Keratinocyte (primary cell): ENCODE measurements around the gene DCK. TPM values are rescaled to one million over a fixed set of nuclear protein-coding genes. Genes with fewer than 3 reads are reported as not detected.
A peak's percentile ranks its signal among the peaks of the same experiment; 100 is the strongest.

ENCODE experiments used
- DNase-seq: peaks from one replicate; pipeline ENCODE4 v3.0.0-alpha.2; 2011; ENCODE audit warnings: low read depth, missing footprints, low spot score
- FAIRE-seq: peaks from 2 replicates; lab custom pipeline; 2011; peaks lifted over from hg19 to GRCh38; lab: Jason Lieb, UNC
- H2AFZ ChIP-seq: 2 replicates; pipeline ENCODE4 v1.6.0; 2012; ENCODE audit warnings: low read length, control low read depth, inconsistent platforms; ENCODE audit not compliant: control insufficient read depth
- H3K27ac ChIP-seq: 2 replicates; pipeline ENCODE4 v1.5.1; 2011; ENCODE audit warnings: low read length; ENCODE audit not compliant: control insufficient read depth, insufficient read depth
- H3K27me3 ChIP-seq: 3 replicates; pipeline ENCODE4 v1.6.0; 2011; ENCODE audit warnings: low read length; ENCODE audit not compliant: control insufficient read depth, insufficient read depth; ENCODE audit errors: extremely low read depth
- H3K36me3 ChIP-seq, 2 experiments: 2 replicates in 1 of 2; 3 replicates in 1 of 2; pipeline ENCODE4 v1.5.1; 2011; ENCODE audit warnings: low read length in 2 of 2, mild to moderate bottlenecking in 1 of 2; ENCODE audit not compliant: control insufficient read depth in 2 of 2, insufficient read depth in 2 of 2; ENCODE audit errors: extremely low read depth in 1 of 2
- H3K4me1 ChIP-seq: 3 replicates; pipeline ENCODE4 v1.5.1; 2011; ENCODE audit warnings: low read length; ENCODE audit not compliant: control insufficient read depth, insufficient read depth; ENCODE audit errors: extremely low read depth
- H3K4me2 ChIP-seq: 3 replicates; pipeline ENCODE4 v1.6.0; 2011; ENCODE audit warnings: low read depth, low read length; ENCODE audit not compliant: control insufficient read depth, insufficient read depth; ENCODE audit errors: extremely low read depth
- H3K4me3 ChIP-seq, 3 experiments: fragments of 200-600 bp in 1 of 3; sonication (generic) in 1 of 3; 2 replicates in 2 of 3; 3 replicates in 1 of 3; pipeline ENCODE4 v1.5.1; 2011 to 2016; ENCODE audit warnings: low read length in 3 of 3, mild to moderate bottlenecking in 3 of 3, control low read depth in 2 of 3, inconsistent platforms in 1 of 3, low read depth in 1 of 3, mixed read lengths in 1 of 3, mixed run types in 1 of 3, moderate library complexity in 1 of 3; ENCODE audit not compliant: control insufficient read depth in 2 of 3, insufficient read depth in 2 of 3; ENCODE audit errors: extremely low read depth in 1 of 3
- H3K79me2 ChIP-seq: 2 replicates; pipeline ENCODE4 v1.6.0; 2012; ENCODE audit warnings: low read length; ENCODE audit not compliant: control insufficient read depth, insufficient read depth
- H3K9ac ChIP-seq: 3 replicates; pipeline ENCODE4 v1.6.0; 2011; ENCODE audit warnings: low read length; ENCODE audit not compliant: control insufficient read depth, insufficient read depth; ENCODE audit errors: extremely low read depth
- H3K9me1 ChIP-seq: 3 replicates; pipeline ENCODE4 v1.6.0; 2011; ENCODE audit warnings: low read length; ENCODE audit not compliant: control insufficient read depth, insufficient read depth; ENCODE audit errors: extremely low read depth
- H3K9me3 ChIP-seq: 2 replicates; pipeline ENCODE4 v1.5.1; 2012; ENCODE audit warnings: low read depth, low read length; ENCODE audit not compliant: control insufficient read depth
- H4K20me1 ChIP-seq: 3 replicates; pipeline ENCODE4 v1.6.0; 2011; ENCODE audit warnings: low read length; ENCODE audit not compliant: control insufficient read depth, insufficient read depth; ENCODE audit errors: extremely low read depth
- EZH2 ChIP-seq: IDR thresholded peaks from one replicate; pipeline ENCODE4 v1.6.1; 2012; ENCODE audit warnings: inconsistent platforms, mild to moderate bottlenecking, low read length, moderate library complexity
- dilution Hi-C: fragments of 300-500 bp; cut with MboI; formaldehyde crosslinking; loops from one replicate; pipeline ENCODE4 v1.7.0; 2020; ENCODE audit warnings: low sequenced_read_pairs; ENCODE audit not compliant: extremely low pct_ligation_motif_present
- polyA plus RNA-seq, 5 experiments: library from polyadenylated mRNA; depleted of rRNA in 3 of 5; stranded (reverse) in 3 of 5; stranded (forward) in 1 of 5; unstranded in 1 of 5; fragments of >200 nt; gene quantifications; 1 replicate in 1 of 5; 2 replicates in 3 of 5; 3 replicates in 1 of 5; pipeline versions ENCODE4 v1.2.1 to v1.2.3, GENCODE V29; 2011 to 2012; ENCODE audit warnings: missing spikeins in 2 of 5, low read depth in 1 of 5, low replicate concordance in 1 of 5
- TF ChIP-seq, protein P1 (sequence below), 3 experiments: IDR thresholded peaks in 1 of 3; conservative IDR thresholded peaks in 1 of 3; optimal IDR thresholded peaks in 1 of 3; 2 replicates in 2 of 3; 3 replicates in 1 of 3; pipeline versions ENCODE3 to v1.5.1; 2011; ENCODE audit warnings: low read length in 3 of 3, mild to moderate bottlenecking in 3 of 3, moderate library complexity in 2 of 3, control low read depth in 1 of 3, inconsistent platforms in 1 of 3; ENCODE audit not compliant: insufficient read depth in 2 of 3; ENCODE audit errors: extremely low read depth in 1 of 3

The DCK gene
- polyA plus RNA-seq, 1 donor (not counting 4 experiments of a cell fraction or from before 2014, with no cell fraction given): 11.3 TPM

- no peaks in the 10 kb centered on the region for H3K9me1 ChIP-seq
- no peak for TF ChIP-seq EZH2
- TF ChIP-seq, protein P1, sequence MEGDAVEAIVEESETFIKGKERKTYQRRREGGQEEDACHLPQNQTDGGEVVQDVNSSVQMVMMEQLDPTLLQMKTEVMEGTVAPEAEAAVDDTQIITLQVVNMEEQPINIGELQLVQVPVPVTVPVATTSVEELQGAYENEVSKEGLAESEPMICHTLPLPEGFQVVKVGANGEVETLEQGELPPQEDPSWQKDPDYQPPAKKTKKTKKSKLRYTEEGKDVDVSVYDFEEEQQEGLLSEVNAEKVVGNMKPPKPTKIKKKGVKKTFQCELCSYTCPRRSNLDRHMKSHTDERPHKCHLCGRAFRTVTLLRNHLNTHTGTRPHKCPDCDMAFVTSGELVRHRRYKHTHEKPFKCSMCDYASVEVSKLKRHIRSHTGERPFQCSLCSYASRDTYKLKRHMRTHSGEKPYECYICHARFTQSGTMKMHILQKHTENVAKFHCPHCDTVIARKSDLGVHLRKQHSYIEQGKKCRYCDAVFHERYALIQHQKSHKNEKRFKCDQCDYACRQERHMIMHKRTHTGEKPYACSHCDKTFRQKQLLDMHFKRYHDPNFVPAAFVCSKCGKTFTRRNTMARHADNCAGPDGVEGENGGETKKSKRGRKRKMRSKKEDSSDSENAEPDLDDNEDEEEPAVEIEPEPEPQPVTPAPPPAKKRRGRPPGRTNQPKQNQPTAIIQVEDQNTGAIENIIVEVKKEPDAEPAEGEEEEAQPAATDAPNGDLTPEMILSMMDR (optimal IDR thresholded peaks at IDR 0.05 in 1 of 3, IDR thresholded peaks at IDR 0.05 in 1 of 3, conservative IDR thresholded peaks at IDR 0.05 in 1 of 3; ENCODE audit: extremely low read depth in 1 of 3, insufficient read depth in 2 of 3, low read length in 3 of 3): no peak
- H3K9me3 ChIP-seq: no peaks in the 10 kb centered on the region
- peaks cover 0 to 1% of the 10 kb centered on the region in 2 experiments for H3K36me3 ChIP-seq
- DNase-seq (no peak), FAIRE-seq (no peak)
- H3K27me3 ChIP-seq: no peaks in the 10 kb centered on the region
- no peaks in the 10 kb centered on the region for H3K4me1 ChIP-seq
- no peak overlapping the region for H3K4me3 ChIP-seq
- no peaks in the 10 kb centered on the region for H4K20me1 ChIP-seq
- dilution Hi-C loops: no loop called here
- H3K9ac ChIP-seq: no peak overlapping the region
- H3K4me2 ChIP-seq: no peak overlapping the region
- H3K79me2 ChIP-seq: no peaks in the 10 kb centered on the region
- H2AFZ ChIP-seq: no peak overlapping the region
- no peak overlapping the region for H3K27ac ChIP-seq
Measured at GRCh38 chr4:71025654-71026053, 32.2 kb downstream of the DCK start.

GRCh38 chr4:71026086-71026485 lies 32.6 kb downstream of the DCK start:
- H3K36me3 ChIP-seq: peaks cover 0 to 1% of the 10 kb centered on the region in 2 experiments
- dilution Hi-C loops: no loop called here
- no peak overlapping the region for H3K4me2 ChIP-seq
- FAIRE-seq: peak; percentile 43
- no peaks in the 10 kb centered on the region for H3K9me3 ChIP-seq
- no peak overlapping the region for H3K4me3 ChIP-seq
- no peak overlapping the region for H3K9ac ChIP-seq
- H3K27ac ChIP-seq: no peak overlapping the region
- no peaks in the 10 kb centered on the region for H4K20me1 ChIP-seq
- no peaks in the 10 kb centered on the region for H3K9me1 ChIP-seq
- no peaks in the 10 kb centered on the region for H3K4me1 ChIP-seq
- no peak for DNase-seq
- H2AFZ ChIP-seq: no peak overlapping the region
- H3K27me3 ChIP-seq: no peaks in the 10 kb centered on the region
- H3K79me2 ChIP-seq: no peaks in the 10 kb centered on the region
- TF ChIP-seq, protein P1 (optimal IDR thresholded peaks at IDR 0.05 in 1 of 3, IDR thresholded peaks at IDR 0.05 in 1 of 3, conservative IDR thresholded peaks at IDR 0.05 in 1 of 3; ENCODE audit: extremely low read depth in 1 of 3, insufficient read depth in 2 of 3, low read length in 3 of 3): no peak
- TF ChIP-seq EZH2: no peak
